ENCODE data around the gene DIPK1B.

Gene DIPK1B

GRCh38 chr9:136686794-136687711, 25.3 kb upstream of the DIPK1B start, which contains the start of gene AGPAT2:
AGPAT2 (minus strand) TSS chr9:136687457; CDS start chr9:136687357, 100 bp downstream.
- peak; percentile 32 to 35 for DNase-seq (ENCODE audit: low read depth in 2 of 2)

- DNase-seq (ENCODE audit: low read depth in 2 of 2): no peak
Observed at GRCh38 chr9:136687721-136688223, 24.6 kb upstream of the DIPK1B start.

DNA sequence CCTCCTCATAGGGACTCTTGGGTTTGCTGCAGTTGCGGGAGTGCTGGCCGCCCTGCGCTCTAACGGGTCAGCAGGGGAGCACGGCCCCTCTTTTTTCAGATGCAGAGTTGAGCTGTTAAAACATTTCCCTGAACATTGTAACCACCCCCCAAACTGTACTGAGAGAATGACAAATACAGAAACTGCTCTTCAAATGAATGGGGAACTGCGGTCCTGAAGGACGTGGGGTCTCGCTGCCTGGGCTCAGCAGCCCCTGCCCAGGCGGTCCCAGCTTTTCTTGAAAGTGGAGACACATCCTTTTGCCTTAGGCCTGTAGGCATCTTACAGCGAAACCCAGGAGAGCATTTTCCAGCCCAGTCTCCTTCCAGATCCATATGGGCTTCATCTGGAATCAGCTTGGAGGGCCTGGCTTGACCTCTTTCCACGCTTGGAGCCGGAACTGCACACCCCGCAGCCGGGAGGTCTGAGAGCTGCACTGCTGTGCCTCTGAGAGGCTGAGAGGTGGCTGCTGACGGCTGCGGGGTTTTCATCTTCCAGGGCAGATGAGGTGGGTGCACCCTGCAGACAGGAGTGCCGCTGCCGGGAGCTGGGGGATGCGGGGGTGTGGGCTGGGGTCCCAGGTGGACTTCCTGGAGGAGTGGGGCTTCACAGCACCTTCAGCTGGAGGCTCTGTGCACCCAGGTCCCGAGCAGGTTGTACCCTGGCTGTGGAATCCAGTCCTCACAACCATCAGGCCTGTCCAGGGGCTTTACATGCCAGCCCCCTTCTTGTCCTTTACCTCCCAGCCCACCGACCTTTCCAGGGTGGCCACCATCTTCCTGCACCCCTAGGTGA, 23.9 kb upstream of the DIPK1B start:
- no peak for DNase-seq (ENCODE audit: low read depth in 2 of 2)

DNA sequence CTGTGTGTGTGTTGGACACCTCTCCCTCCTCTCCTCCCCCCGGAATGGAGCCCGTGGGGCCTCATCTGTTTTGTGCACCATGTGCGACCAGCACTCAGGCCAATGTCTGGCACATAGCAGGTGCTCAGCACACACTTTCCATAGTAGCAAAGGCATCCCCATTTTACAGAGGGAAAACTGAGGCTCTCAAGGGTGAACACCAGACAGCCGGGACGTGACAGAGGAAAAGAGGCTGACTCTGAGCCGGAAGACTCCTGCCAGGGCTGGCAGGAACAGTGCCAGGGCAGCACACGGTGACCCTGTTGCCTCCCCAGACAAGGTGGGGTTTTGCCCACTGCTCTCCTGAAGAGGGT, 23.3 kb upstream of the DIPK1B start:
- no peak for DNase-seq (ENCODE audit: low read depth in 2 of 2)

DNA sequence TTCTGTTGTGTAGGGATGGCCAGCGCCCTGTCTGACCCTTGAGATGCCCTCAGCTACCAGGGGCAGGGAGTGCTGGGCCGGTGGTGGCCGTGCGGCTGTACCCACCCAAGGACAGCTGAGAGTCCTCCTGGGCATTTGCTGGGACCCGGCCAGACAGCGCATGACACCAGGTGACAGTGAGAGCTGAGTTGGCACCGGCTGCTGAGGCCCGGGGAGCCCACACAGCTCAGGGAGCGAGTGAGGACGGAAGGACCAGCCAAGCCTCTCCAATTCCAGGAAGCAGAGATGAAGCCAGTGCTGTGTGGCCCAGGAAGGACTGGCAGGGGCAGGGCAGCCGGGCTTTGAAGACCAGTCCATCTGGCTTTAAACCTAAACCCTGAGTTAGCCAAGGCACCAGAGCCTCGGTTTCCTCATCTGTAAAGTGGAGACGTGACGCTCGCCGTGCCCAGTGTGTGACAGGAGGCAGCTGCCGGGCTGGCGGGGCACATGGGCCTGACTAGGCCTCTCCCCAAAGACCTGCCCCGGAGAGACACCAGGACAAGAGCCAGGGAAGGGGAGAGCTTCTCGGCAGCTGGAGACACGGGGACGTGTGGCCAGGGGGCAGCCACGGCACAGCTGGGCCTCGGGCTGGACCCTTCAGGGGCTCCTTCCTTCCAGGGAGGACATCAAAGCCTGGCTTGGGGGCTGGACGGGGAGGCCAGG, 22.1 kb upstream of the DIPK1B start:
- DNase-seq (ENCODE audit: low read depth in 2 of 2): no peak

DNA sequence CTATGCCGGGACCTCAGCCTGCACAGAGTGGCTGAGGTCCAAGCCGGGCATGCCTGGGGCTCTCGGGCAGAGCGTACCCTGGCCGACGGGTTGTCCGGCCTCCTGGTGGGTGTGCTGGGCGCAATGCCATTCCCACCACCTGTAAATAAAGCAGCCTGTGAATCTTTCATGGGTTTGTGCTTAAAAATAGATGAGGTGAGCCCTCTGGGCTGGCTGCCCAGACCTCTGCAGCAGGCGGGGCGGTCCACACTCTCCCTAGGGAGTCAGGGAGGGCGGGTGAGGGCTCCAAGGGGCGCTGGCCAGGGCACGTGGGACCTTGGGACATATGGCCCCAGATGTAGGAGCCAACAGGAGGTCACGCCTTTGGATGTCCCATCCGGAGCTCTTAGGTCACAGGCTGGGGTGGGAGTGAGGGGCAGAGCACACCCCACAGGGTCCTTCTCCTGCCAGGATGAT, 21.5 kb upstream of the DIPK1B start:
- no peak for DNase-seq (ENCODE audit: low read depth in 2 of 2)

- no peak for DNase-seq (ENCODE audit: low read depth in 2 of 2)
Observed at GRCh38 chr9:136691316-136692184, 20.8 kb upstream of the DIPK1B start.

DNA sequence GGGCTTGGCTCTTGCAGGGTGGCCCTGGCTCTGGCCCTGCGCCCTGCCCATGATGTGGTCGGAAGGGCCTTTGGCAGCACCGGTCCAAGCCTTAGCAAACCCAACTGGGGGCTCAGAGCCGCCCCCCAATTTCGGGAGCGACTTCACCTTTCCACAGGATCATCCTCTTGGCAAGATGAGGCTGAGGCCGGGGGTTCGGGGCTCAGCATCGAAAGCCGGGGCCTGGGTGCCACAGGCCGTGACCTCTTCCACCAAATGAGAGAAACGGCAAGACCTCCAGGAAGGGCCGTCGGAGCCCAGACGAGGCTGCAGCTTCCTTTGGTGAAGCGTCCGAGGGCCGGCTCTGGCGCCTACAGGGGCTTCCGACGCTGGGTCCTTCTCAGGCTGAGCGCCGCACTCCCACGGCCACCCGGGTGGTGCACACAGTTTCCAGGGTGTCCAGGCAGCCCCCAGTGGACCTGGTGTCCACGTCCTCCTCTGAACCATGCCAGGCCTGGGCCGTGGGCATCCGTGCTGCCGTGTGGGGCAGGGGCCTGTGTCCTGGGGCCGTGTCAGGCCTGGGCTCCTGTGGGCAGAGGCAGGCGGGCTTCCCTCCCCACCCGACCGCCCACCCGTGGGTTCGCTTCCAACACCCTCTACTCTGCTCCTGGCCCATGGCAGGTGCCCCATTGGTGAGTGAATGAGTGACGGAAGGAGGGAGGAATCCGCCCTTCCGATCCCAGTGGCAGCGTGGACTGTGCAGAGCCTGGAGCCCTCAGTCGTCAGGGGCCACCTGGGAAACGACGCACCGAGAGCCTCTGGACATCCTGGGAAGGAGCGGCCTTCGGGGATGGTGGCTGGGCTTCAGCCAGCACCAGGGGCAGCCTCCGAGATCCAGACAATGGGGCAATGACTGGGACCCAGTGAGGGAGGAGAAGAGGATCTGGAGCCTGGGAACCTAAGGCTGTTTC, 19.9 kb upstream of the DIPK1B start:
- no peak for DNase-seq (ENCODE audit: low read depth in 2 of 2)

- no peak for DNase-seq (ENCODE audit: low read depth in 2 of 2)
Observed at GRCh38 chr9:136693135-136693489, 19.3 kb upstream of the DIPK1B start.

- no peak for DNase-seq (ENCODE audit: low read depth in 2 of 2)
Observed at GRCh38 chr9:136693490-136694162, 18.7 kb upstream of the DIPK1B start.

GRCh38 chr9:136694163-136694871, 18.1 kb upstream of the DIPK1B start:
- DNase-seq (ENCODE audit: low read depth in 2 of 2): no peak

DNA sequence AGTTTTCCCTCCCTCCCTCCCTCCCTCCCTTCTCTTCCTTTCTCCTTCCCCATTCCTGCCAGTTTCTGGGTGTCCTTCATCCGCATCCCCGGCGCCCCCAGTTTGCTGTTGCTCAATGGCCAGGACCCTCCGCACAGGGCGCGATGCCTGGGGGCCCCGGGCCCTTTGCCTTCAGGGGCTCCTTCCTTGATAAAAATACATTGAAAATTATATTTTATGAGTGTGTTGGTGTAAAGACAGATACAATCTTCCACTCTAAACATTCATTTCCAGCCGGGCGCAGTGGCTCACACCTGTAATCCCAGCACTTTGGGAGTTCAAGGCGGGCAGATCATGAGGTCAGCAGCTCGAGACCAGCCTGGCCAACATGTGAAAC, 17.5 kb upstream of the DIPK1B start:
- no peak for DNase-seq (ENCODE audit: low read depth in 2 of 2)

- no peak for DNase-seq (ENCODE audit: low read depth in 2 of 2)
Observed at GRCh38 chr9:136695435-136695895, 16.9 kb upstream of the DIPK1B start.

DNA sequence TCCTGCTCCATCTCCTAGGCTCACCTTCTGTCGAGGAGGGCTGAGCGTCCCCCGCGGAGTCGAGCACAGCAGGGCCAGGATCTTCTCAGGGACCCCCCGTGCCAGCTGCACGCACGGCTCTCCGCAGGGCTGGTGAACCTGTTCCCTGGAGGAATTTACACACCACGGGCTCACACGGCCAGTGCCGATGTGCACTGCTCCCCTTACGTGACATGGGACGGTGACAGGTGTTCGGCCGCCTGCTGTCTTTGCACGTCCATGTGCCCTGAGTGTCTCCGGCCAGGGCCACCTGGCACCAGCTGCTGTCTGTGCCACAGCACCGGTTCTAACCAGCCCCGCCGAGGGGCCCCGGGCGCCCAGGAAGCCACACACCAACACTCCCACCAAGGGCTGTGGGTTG, 16.4 kb upstream of the DIPK1B start:
- no peak for DNase-seq (ENCODE audit: low read depth in 2 of 2)

DNA sequence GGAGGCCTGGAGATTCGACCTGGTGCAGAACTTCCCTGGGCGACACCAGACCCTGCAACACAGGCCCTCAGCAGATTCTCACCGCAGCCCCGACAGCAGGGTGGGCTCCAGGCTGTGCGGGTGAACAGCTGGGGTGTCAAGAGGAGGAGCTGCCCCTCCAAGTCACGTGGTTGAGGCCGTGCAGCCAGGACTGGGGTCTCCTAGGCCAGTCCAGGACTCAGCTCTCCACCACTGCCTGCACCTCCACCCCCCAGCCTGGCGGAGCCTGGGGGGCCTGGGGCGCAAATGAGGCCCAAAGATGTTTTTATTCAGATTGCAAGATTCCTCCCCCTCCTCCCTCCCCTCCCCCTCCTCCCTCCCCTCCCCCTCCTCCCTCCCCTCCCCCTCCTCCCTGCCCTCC, 15.9 kb upstream of the DIPK1B start:
- DNase-seq (ENCODE audit: low read depth in 2 of 2): no peak

DNA sequence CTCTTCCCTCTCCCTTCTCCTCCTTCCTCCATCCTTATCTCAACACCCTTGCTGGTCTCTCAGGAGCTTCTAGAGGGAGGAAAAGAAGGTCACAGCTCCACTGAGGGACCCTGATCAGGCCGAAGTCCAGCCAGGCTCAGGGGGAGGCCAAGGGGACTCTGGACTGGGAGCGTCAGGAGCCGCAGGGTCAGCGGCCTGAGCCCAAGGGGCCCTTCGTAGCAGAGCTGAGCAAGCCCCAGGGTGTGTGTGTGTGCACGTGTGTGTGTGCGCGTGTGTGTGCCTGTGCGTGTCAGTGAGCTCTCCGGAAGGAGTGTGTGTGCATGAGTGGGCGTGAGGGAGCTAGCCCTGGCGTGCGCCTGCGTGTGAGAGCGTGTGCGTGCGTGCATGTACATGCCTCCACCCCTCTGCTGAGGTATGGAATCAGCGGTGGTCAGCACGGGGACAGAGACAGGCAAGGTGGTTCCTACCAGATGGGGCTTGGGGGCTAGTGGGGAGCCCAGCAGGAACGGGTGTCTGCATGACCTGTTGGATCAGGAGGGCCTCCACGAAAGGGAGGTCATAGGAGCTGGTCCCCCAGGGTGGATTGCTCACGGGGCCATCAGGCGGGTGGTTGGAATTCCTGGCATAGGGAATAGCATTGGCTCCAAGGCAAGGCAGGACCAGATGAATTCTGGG, 15.1 kb upstream of the DIPK1B start:
- no peak for DNase-seq (ENCODE audit: low read depth in 2 of 2)

- no peak for DNase-seq (ENCODE audit: low read depth in 2 of 2)
Observed at GRCh38 chr9:136697821-136698526, 14.4 kb upstream of the DIPK1B start.

Data from activated CD8-positive, alpha-beta memory T cell treated with anti-CD3 and anti-CD28 coated beads for 4 hours (primary cell).